Measurements from ENCODE around the gene MAN2B1. TPM values are rescaled to one million over a fixed set of nuclear protein-coding genes. Genes with fewer than 3 reads are reported as not detected.

MAN2B1 gene
- total and polyA plus RNA-seq, 2 experiments from 2014 or later, result 40.6 to 56.5 TPM

GRCh38 chr19:12655546-12655945 is 11.0 kb downstream of the MAN2B1 start:
- WGBS, 2 experiments (ENCODE audit: low coverage in 1 of 2, low lambda C conversion rate in 2 of 2, missing lambda C conversion rate in 2 of 2), result 90 to 93% methylated on average over 8 of the region's 8 CpGs
- TF ChIP-seq EZH2phosphoT487 (IDR thresholded peaks at IDR 0.05; ENCODE audit: insufficient read depth, low read depth) (no peak), EZH2 (IDR thresholded peaks at IDR 0.05; ENCODE audit: insufficient read depth, poor library complexity, severe bottlenecking) (no peak)
- Histone ChIP-seq H3K27ac (no peak overlapping the region), H3F3A (ENCODE audit: insufficient read depth) (no peaks in the 10 kb centered on the region), H3K4me1 (ENCODE audit: insufficient read depth) (no peaks in the 10 kb centered on the region), H3K9me3 (ENCODE audit: low read depth) (no peaks in the 10 kb centered on the region), H4K20me1 (ENCODE audit: insufficient read depth) (no peaks in the 10 kb centered on the region), H3K79me2 (ENCODE audit: insufficient read depth) (no peaks in the 10 kb centered on the region), H3K36me3 (ENCODE audit: low read depth) (peaks cover 6% of the 10 kb centered on the region; the same call in 1 of the 2 replicates), H3K4me3 (no peak overlapping the region), H3K9ac (no peak overlapping the region), H2AFZ (no peak overlapping the region), H3K27me3 (replicated peaks; ENCODE audit: insufficient read depth) (no peaks in the 10 kb centered on the region), H3K9me2 (ENCODE audit: insufficient read depth) (no peaks in the 10 kb centered on the region), H3K4me2 (ENCODE audit: unreplicated experiment) (no peak overlapping the region)
- DNase-seq, result no peak
- in situ Hi-C loops (cut with MboI), result no loop called here

DNA sequence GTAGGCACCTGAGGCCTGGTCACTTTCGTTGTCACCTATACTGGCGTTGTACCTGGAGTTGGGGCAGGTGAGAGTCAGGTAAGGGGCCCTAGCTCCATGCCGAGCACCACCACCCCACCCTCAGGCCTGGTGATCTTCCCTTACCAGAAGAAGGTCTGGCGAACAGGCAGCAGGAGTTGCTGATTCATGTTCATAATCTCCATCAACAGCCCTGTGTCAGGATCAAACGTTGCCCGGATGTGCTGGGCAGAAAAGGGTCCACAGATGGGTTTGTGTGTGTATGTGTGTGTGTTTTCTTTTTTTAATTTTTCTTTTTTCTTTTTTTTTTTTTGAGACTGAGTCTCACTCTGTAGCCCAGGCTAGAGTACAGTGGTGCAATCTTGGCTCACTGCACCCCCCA is 14.3 kb downstream of the MAN2B1 start:
- in situ Hi-C loops (cut with MboI), result no loop called here
- no peaks in the 10 kb centered on the region for H3K4me1 ChIP-seq (ENCODE audit: insufficient read depth)
- no peaks in the 10 kb centered on the region for H3K27me3 ChIP-seq (replicated peaks; ENCODE audit: insufficient read depth)
- DNase-seq, result no peak
- peaks cover 6% of the 10 kb centered on the region; the same call in 1 of the 2 replicates for H3K36me3 ChIP-seq (ENCODE audit: low read depth)
- no peak overlapping the region for H3K4me3 ChIP-seq
- no peaks in the 10 kb centered on the region for H3K79me2 ChIP-seq (ENCODE audit: insufficient read depth)
- H3K9me3 ChIP-seq (ENCODE audit: low read depth), result no peaks in the 10 kb centered on the region
- WGBS, 2 experiments (ENCODE audit: low coverage in 1 of 2, low lambda C conversion rate in 2 of 2, missing lambda C conversion rate in 2 of 2), result 96 to 97% methylated on average over 6 of the region's 6 CpGs
- H3K4me2 ChIP-seq (ENCODE audit: unreplicated experiment), result no peak overlapping the region
- no peak for TF ChIP-seq EZH2 (IDR thresholded peaks at IDR 0.05; ENCODE audit: insufficient read depth, poor library complexity, severe bottlenecking)
- TF ChIP-seq EZH2phosphoT487 (IDR thresholded peaks at IDR 0.05; ENCODE audit: insufficient read depth, low read depth), result no peak
- no peak overlapping the region for H3K27ac ChIP-seq
- no peaks in the 10 kb centered on the region for H3F3A ChIP-seq (ENCODE audit: insufficient read depth)
- no peaks in the 10 kb centered on the region for H3K9me2 ChIP-seq (ENCODE audit: insufficient read depth)
- H2AFZ ChIP-seq, result no peak overlapping the region
- H3K9ac ChIP-seq, result no peak overlapping the region
- no peaks in the 10 kb centered on the region for H4K20me1 ChIP-seq (ENCODE audit: insufficient read depth)

DNA sequence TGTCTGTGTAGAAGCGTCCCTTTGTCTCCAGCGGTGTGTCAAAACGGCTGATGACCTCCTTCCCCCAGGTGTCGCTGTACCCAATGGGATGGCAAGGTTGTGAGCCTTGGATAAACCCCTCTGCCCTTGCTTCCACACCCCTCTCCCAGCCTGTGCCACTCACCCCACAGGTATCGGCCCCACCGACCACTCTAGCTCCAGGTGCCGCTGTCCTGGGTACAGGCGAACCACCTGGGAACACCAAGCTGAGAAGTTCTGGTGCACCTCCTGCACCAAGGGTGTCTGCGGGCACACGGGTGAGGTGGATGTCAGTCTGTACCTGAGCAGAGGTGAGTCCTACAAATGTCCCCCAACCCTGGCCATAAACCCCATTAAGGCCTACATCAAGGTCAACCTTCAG is 16.6 kb downstream of the MAN2B1 start:
- TF ChIP-seq EZH2phosphoT487 (IDR thresholded peaks at IDR 0.05; ENCODE audit: insufficient read depth, low read depth) (no peak), EZH2 (IDR thresholded peaks at IDR 0.05; ENCODE audit: insufficient read depth, poor library complexity, severe bottlenecking) (no peak)
- Histone ChIP-seq H3K9ac (no peak overlapping the region), H3K79me2 (ENCODE audit: insufficient read depth) (no peaks in the 10 kb centered on the region), H3K36me3 (ENCODE audit: low read depth) (no peaks in the 10 kb centered on the region), H3K9me2 (ENCODE audit: insufficient read depth) (no peaks in the 10 kb centered on the region), H4K20me1 (ENCODE audit: insufficient read depth) (no peaks in the 10 kb centered on the region), H3K4me1 (ENCODE audit: insufficient read depth) (no peaks in the 10 kb centered on the region), H3K4me3 (no peak overlapping the region), H3K4me2 (ENCODE audit: unreplicated experiment) (no peak overlapping the region), H3K27ac (no peak overlapping the region), H3F3A (ENCODE audit: insufficient read depth) (no peaks in the 10 kb centered on the region), H2AFZ (no peak overlapping the region), H3K27me3 (replicated peaks; ENCODE audit: insufficient read depth) (no peaks in the 10 kb centered on the region), H3K9me3 (ENCODE audit: low read depth) (no peaks in the 10 kb centered on the region)
- in situ Hi-C loops (cut with MboI), result no loop called here
- DNase-seq, result no peak
- 91 to 92% methylated on average over 10 of the region's 10 CpGs for WGBS, 2 experiments (ENCODE audit: low coverage in 1 of 2, low lambda C conversion rate in 2 of 2, missing lambda C conversion rate in 2 of 2)

DNA sequence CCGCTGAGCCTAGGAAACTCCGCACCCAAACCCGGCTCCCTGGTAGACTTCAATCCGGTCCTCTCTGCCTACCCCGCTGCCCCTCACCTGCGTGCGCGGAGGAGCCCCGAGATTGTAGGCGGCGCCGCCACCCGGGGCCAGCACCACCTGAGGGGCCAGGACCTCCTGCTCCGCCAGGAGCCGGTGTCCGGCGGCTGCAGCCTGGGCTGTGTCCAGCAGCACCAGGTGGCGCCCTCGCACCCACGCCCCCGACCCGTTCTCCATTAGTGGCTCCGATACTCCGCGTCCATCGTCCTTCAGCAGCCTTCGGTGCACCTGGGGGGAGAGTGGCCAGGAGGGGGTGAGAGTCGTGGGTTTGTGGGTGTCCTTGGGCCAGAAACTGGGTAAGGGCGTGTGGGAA is 18.5 kb downstream of the MAN2B1 start:
- TF ChIP-seq EZH2phosphoT487 (IDR thresholded peaks at IDR 0.05; ENCODE audit: insufficient read depth, low read depth), result no peak
- TF ChIP-seq EZH2 (IDR thresholded peaks at IDR 0.05; ENCODE audit: insufficient read depth, poor library complexity, severe bottlenecking), result no peak
- 25 to 26% methylated on average over 21 to 29 of the region's 29 CpGs for WGBS, 2 experiments (ENCODE audit: low coverage in 1 of 2, low lambda C conversion rate in 2 of 2, missing lambda C conversion rate in 2 of 2)
- in situ Hi-C loops (cut with MboI), result no loop called here

More for the DNA sequence above, 18.5 kb downstream of the MAN2B1 start:
- no peak overlapping the region for H2AFZ ChIP-seq
- no peaks in the 10 kb centered on the region for H3K79me2 ChIP-seq (ENCODE audit: insufficient read depth)
- no peak for DNase-seq
- H3K9me3 ChIP-seq (ENCODE audit: low read depth), result no peaks in the 10 kb centered on the region
- no peaks in the 10 kb centered on the region for H3K9me2 ChIP-seq (ENCODE audit: insufficient read depth)
- H3F3A ChIP-seq (ENCODE audit: insufficient read depth), result no peaks in the 10 kb centered on the region
- H3K4me2 ChIP-seq (ENCODE audit: unreplicated experiment), result no peak overlapping the region
- no peaks in the 10 kb centered on the region for H3K4me1 ChIP-seq (ENCODE audit: insufficient read depth)
- H4K20me1 ChIP-seq (ENCODE audit: insufficient read depth), result no peaks in the 10 kb centered on the region
- no peaks in the 10 kb centered on the region for H3K27me3 ChIP-seq (replicated peaks; ENCODE audit: insufficient read depth)
- no peak overlapping the region for H3K27ac ChIP-seq
- H3K4me3 ChIP-seq, result no peak overlapping the region
- H3K36me3 ChIP-seq (ENCODE audit: low read depth), result no peaks in the 10 kb centered on the region
- H3K9ac ChIP-seq, result no peak overlapping the region

Data from GM23248 (cell line).